BE2C (cell line): ENCODE measurements around the gene FAM107B.

Experiments used
- DNase-seq: peaks from one replicate; pipeline ENCODE4 v3.0.0-alpha.2; 2020
- H3K27me3 ChIP-seq: fragments of 250-450 bp; sonication (Bioruptor Pico); 2 replicates; pipeline ENCODE4 v1.5.1; 2020; ENCODE audit warnings: mild to moderate bottlenecking
- H3K36me3 ChIP-seq: fragments of 250-450 bp; sonication (Bioruptor Pico); 2 replicates; pipeline ENCODE4 v1.5.1; 2020; ENCODE audit warnings: mild to moderate bottlenecking
- H3K4me1 ChIP-seq: fragments of 250-450 bp; sonication (Bioruptor Pico); 2 replicates; pipeline ENCODE4 v1.5.1; 2020
- H3K4me3 ChIP-seq: 2 replicates; pipeline ENCODE4 v1.5.1; 2011; ENCODE audit warnings: low read depth, low read length
- H3K9me3 ChIP-seq: fragments of 250-450 bp; sonication (Bioruptor Pico); 2 replicates; pipeline ENCODE4 v1.5.1; 2020
- TF ChIP-seq, protein P1 (sequence below): IDR thresholded peaks from 2 replicates; pipeline ENCODE4 v1.5.1; 2012; ENCODE audit warnings: mild to moderate bottlenecking, low read depth, low read length

Gene FAM107B

DNA sequence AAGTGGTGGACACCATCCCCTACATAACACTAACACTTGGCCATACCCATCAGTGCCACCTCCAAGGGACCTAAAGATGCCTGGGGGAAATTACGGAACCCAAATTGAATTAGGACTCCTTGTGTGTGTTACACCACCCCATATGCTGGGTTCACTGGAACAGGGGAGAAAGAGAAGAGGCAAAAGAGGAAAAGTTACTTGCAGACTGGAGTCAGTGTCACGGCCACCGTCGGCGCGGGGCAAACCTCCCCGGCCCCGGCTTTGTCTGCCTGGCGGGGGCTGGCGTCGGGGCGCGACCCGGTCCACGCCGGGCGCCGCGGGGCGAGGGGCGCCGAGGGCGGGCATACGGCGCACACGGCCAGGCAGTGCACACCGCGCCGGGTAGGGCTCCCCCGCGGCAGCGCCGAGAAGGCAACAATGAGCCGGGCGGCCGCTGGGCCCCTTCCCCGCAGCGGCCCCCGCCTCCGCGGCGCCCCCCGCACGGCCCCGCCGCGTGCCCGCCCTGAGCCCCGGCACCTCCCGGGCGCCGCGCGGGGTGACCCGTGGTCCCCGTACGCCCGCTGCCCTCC, 171.1 kb downstream of the FAM107B start:
- Histone ChIP-seq H3K9me3 (no peaks in the 10 kb centered on the region), H3K4me3 (peak overlapping the region; percentile 90), H3K27me3 (no peaks in the 10 kb centered on the region), H3K36me3 (peaks cover 28% of the 10 kb centered on the region), H3K4me1 (no peaks in the 10 kb centered on the region)
- peak; percentile 24 for DNase-seq
- TF ChIP-seq, protein P1, sequence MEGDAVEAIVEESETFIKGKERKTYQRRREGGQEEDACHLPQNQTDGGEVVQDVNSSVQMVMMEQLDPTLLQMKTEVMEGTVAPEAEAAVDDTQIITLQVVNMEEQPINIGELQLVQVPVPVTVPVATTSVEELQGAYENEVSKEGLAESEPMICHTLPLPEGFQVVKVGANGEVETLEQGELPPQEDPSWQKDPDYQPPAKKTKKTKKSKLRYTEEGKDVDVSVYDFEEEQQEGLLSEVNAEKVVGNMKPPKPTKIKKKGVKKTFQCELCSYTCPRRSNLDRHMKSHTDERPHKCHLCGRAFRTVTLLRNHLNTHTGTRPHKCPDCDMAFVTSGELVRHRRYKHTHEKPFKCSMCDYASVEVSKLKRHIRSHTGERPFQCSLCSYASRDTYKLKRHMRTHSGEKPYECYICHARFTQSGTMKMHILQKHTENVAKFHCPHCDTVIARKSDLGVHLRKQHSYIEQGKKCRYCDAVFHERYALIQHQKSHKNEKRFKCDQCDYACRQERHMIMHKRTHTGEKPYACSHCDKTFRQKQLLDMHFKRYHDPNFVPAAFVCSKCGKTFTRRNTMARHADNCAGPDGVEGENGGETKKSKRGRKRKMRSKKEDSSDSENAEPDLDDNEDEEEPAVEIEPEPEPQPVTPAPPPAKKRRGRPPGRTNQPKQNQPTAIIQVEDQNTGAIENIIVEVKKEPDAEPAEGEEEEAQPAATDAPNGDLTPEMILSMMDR = no peak

DNA sequence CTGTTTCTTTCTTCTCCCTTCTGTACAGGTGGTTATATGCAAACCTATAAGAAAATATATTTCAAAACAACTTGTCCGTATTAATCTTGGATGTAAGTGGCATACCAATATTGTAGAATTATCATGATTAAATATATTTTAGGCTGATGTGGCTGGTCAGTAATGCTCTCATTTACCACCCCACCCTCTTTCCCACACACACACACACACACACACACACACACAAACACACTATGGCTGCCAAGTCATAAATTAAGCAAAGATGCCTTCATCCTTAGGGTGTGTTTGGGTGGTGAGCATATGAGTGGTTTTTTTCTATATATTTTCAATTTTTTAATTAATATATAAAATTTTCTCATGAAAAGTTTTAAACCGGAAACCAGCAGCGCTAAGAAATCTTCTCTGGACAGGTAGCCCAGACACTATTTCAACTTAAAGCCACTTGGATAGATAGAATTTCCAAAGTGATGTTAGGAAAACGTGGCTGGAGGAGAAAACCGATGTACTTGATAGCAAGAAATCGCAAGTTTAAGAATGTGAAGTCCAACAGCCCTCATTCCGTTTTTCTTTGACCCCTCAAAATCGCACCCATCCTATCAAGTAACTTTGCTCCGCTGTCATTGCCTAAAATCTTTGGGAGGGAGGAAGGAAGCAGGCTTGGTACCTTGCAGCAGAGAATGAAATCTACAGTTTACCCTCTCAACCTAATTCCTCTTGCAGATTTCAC, 171.7 kb downstream of the FAM107B start:
- DNase-seq = no peak
- no peaks in the 10 kb centered on the region for H3K27me3 ChIP-seq
- peaks cover 33% of the 10 kb centered on the region for H3K36me3 ChIP-seq
- no peaks in the 10 kb centered on the region for H3K4me1 ChIP-seq
- TF ChIP-seq, protein P1 = no peak
- H3K4me3 ChIP-seq = peak overlapping the region; percentile 90
- no peaks in the 10 kb centered on the region for H3K9me3 ChIP-seq

DNA sequence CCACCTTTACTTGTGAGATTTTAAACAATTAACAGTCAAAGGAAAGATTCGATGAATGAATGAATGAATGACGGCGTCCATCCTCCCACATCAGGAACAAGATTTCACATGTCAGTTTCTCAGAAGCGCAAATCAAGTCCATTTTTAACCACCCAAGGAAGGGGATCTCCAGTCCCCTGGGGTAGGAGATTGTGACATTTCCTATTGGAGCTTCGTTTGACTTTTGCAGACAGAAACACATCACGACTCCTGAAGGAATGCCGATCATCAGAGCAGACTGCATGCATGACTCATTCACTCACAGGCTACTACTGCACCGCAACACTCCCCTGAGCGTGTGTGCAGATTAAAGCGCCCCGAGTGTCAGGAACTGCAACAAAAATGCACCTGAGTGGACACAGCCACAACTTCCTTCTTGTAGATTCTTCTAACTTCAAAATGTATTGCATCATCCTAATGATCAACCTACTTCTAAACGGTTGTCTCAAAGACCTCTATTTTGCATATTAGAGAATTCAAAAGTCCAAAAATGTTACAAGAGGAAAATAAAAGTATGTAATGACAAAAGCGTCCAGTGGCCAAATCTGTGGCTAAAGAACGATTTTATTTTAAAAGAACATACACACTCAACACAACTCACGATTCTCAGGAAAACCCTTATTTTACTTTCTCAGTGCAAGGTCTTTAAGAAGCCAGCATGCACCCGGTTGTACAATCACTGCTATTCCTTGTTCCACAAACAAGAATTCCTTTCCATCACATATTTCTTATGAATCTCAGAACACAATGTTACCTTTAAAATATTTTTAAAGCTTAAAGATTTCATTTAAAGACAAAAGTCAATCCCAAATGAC, 172.6 kb downstream of the FAM107B start:
- H3K27me3 ChIP-seq = no peaks in the 10 kb centered on the region
- no peaks in the 10 kb centered on the region for H3K9me3 ChIP-seq
- TF ChIP-seq, protein P1 = no peak
- H3K4me1 ChIP-seq = no peaks in the 10 kb centered on the region
- peaks cover 35% of the 10 kb centered on the region for H3K36me3 ChIP-seq
- DNase-seq = peak; percentile 25
- peak overlapping the region; percentile 90 for H3K4me3 ChIP-seq

DNA sequence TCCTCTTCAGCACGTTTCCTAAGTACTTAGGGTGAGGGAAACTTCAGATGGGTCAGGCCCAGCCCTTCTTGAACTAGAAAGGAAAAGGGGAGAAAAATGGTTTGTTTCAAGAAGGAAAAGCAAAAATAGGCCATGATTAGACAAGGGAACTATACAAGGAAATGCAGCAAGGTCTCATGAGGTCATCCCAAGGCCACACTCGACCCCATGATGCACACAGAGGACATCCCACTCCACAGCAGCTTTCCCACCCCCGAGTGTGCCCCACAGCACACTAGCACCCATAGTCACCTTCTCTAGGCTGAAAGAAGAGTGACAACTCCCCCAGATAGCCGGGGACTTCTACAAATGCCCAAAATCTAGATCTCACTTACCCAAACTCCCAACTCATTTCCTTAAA, 173.4 kb downstream of the FAM107B start:
- TF ChIP-seq, protein P1 = no peak
- no peaks in the 10 kb centered on the region for H3K27me3 ChIP-seq
- no peaks in the 10 kb centered on the region for H3K4me1 ChIP-seq
- H3K9me3 ChIP-seq = no peaks in the 10 kb centered on the region
- peaks cover 36% of the 10 kb centered on the region for H3K36me3 ChIP-seq
- no peak for DNase-seq
- H3K4me3 ChIP-seq = no peak overlapping the region

DNA sequence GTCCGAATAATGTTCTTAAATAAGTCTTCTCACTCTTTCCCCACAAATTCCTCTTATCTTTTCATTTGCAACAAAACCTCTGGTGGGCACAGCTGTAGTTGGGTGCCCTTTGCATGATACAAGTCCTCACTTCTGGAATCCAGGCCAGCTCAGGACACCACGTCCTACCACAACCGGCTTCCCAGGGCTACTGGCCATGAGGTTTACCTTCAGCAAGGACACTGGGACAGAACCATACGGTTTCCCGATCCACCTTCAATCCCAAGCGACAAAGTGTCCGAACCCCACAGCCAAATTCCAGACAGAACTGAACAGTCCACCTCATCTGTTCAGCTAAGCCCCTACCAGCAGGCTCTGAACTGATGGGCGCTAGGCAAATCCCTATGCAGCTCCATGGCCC, 174.6 kb downstream of the FAM107B start:
- H3K9me3 ChIP-seq = no peaks in the 10 kb centered on the region
- no peak overlapping the region for H3K4me3 ChIP-seq
- peaks cover 40% of the 10 kb centered on the region for H3K36me3 ChIP-seq
- no peaks in the 10 kb centered on the region for H3K27me3 ChIP-seq
- no peaks in the 10 kb centered on the region for H3K4me1 ChIP-seq
- TF ChIP-seq, protein P1 = no peak
- no peak for DNase-seq
